GM20000 (cell line): ENCODE results near the gene C2orf74.
"Not testable (repeated sequence)": the region's sequence is repeated elsewhere in the genome, so short reads cannot be mapped to it uniquely, and the experiment has no call there.

Experiments used
- DNase-seq: peaks from one replicate; pipeline ENCODE4 v3.0.0; 2012; ENCODE audit warnings: low spot score
- CTCF ChIP-seq: IDR thresholded peaks from 2 replicates; pipeline ENCODE4 v1.5.1; 2012; ENCODE audit warnings: mild to moderate bottlenecking, control low read depth; ENCODE audit errors: extremely low read depth, missing control alignments

C2orf74 gene

GRCh38 chr2:61157371-61158003 is 4.5 kb upstream of the C2orf74 start:
- TF ChIP-seq CTCF, result no peak
- DNase-seq, result no peak

GRCh38 chr2:61158356-61158955 is 3.5 kb upstream of the C2orf74 start:
- no peak for DNase-seq
- no peak for TF ChIP-seq CTCF

GRCh38 chr2:61162721-61163120 is 733 bp downstream of the C2orf74 start:
- TF ChIP-seq CTCF, result no peak
- DNase-seq, result no peak

- not testable (repeated sequence) for DNase-seq
Observed at GRCh38 chr2:61165082-61165481, 3.1 kb downstream of the C2orf74 start.

GRCh38 chr2:61165946-61166345 is 4.0 kb downstream of the C2orf74 start:
- DNase-seq, result no peak
- TF ChIP-seq CTCF, result no peak

- TF ChIP-seq CTCF, result no peak
- DNase-seq, result no peak
Observed at GRCh38 chr2:61167579-61167978, 5.6 kb downstream of the C2orf74 start.

- DNase-seq, result no peak
- TF ChIP-seq CTCF, result no peak
Observed at GRCh38 chr2:61172671-61173070, 10.7 kb downstream of the C2orf74 start.

- no peak for TF ChIP-seq CTCF
- no peak for DNase-seq
Observed at GRCh38 chr2:61173116-61173515, 11.1 kb downstream of the C2orf74 start.
